Measurements from ENCODE around the gene HPS1.

HPS1 gene

GRCh38 chr10:98411768-98412167 is 35.0 kb downstream of the HPS1 start:
- no peak for DNase-seq (ENCODE audit: low spot score)

GRCh38 chr10:98411166-98411565 is 35.6 kb downstream of the HPS1 start:
- DNase-seq (ENCODE audit: low spot score), result no peak

- no peak for DNase-seq (ENCODE audit: low spot score)
Observed at GRCh38 chr10:98410759-98411158, 36.0 kb downstream of the HPS1 start.

GRCh38 chr10:98410135-98410743 is 36.5 kb downstream of the HPS1 start:
- DNase-seq (ENCODE audit: low spot score), result no peak

- DNase-seq (ENCODE audit: low spot score), result no peak
Observed at GRCh38 chr10:98408799-98409198, 37.9 kb downstream of the HPS1 start.

GRCh38 chr10:98407744-98408241 is 38.9 kb downstream of the HPS1 start:
- no peak for DNase-seq (ENCODE audit: low spot score)

- DNase-seq (ENCODE audit: low spot score), result no peak
Observed at GRCh38 chr10:98407017-98407743, 39.6 kb downstream of the HPS1 start.

- DNase-seq (ENCODE audit: low spot score), result peak; percentile 35
Observed at GRCh38 chr10:98405422-98405821, 41.3 kb downstream of the HPS1 start.

GRCh38 chr10:98404571-98405359 is 42.0 kb downstream of the HPS1 start:
- DNase-seq (ENCODE audit: low spot score), result no peak

- no peak for DNase-seq (ENCODE audit: low spot score)
Observed at GRCh38 chr10:98403812-98404504, 42.8 kb downstream of the HPS1 start.

GRCh38 chr10:98402931-98403718 is 43.6 kb downstream of the HPS1 start:
- DNase-seq (ENCODE audit: low spot score), result no peak

GRCh38 chr10:98402478-98402877 is 44.3 kb downstream of the HPS1 start:
- DNase-seq (ENCODE audit: low spot score), result no peak

- no peak for DNase-seq (ENCODE audit: low spot score)
Observed at GRCh38 chr10:98400482-98400881, 46.3 kb downstream of the HPS1 start.

- no peak for DNase-seq (ENCODE audit: low spot score)
Observed at GRCh38 chr10:98399784-98400183, 47.0 kb downstream of the HPS1 start.

- DNase-seq (ENCODE audit: low spot score), result no peak
Observed at GRCh38 chr10:98397089-98397600, 49.6 kb downstream of the HPS1 start.

- no peak for DNase-seq (ENCODE audit: low spot score)
Observed at GRCh38 chr10:98396096-98397063, 50.4 kb downstream of the HPS1 start.

- no peak for DNase-seq (ENCODE audit: low spot score)
Observed at GRCh38 chr10:98394851-98395440, 51.8 kb downstream of the HPS1 start.

- peak; percentile 29 for DNase-seq (ENCODE audit: low spot score)
Observed at GRCh38 chr10:98391578-98391991, 55.1 kb downstream of the HPS1 start.

GRCh38 chr10:98391065-98391464 is 55.7 kb downstream of the HPS1 start:
- DNase-seq (ENCODE audit: low spot score), result no peak

- DNase-seq (ENCODE audit: low spot score), result no peak
Observed at GRCh38 chr10:98390406-98390805, 56.3 kb downstream of the HPS1 start.

Measured in pons (tissue), 1 donor.